ENCODE measurements around the gene ABCA1.

The ABCA1 gene

DNA sequence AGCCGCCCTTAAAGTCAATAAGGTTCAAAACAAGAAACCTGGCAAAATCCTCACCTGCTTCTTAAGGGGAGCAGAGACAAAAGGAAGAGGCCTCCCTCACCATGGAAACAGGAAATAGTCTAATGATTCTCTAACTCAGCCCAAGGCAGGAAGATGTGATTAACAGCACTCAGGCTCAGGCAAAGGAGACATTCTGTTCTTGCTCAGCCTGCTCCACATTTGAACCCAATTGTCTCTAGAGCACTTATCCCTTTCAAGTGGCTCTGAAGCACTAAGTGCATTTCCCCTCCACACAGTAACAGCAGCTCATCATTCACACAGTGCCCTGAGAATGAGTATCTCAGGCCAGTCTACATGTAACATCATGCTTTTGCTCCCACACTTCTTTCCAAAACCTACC is 91.7 kb downstream of the ABCA1 start:
- no peaks in the 10 kb centered on the region for H3K9me3 ChIP-seq (ENCODE audit: control insufficient read depth, low read length)
- H3K79me2 ChIP-seq: no peaks in the 10 kb centered on the region
- no peaks in the 10 kb centered on the region for H3K4me1 ChIP-seq
- TF ChIP-seq, protein P1, sequence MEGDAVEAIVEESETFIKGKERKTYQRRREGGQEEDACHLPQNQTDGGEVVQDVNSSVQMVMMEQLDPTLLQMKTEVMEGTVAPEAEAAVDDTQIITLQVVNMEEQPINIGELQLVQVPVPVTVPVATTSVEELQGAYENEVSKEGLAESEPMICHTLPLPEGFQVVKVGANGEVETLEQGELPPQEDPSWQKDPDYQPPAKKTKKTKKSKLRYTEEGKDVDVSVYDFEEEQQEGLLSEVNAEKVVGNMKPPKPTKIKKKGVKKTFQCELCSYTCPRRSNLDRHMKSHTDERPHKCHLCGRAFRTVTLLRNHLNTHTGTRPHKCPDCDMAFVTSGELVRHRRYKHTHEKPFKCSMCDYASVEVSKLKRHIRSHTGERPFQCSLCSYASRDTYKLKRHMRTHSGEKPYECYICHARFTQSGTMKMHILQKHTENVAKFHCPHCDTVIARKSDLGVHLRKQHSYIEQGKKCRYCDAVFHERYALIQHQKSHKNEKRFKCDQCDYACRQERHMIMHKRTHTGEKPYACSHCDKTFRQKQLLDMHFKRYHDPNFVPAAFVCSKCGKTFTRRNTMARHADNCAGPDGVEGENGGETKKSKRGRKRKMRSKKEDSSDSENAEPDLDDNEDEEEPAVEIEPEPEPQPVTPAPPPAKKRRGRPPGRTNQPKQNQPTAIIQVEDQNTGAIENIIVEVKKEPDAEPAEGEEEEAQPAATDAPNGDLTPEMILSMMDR (IDR thresholded peaks at IDR 0.05): no peak
- no peak overlapping the region for H3K4me3 ChIP-seq (ENCODE audit: low read depth, low read length)
- no peak overlapping the region for H3K4me2 ChIP-seq (ENCODE audit: low read length)
- no peaks in the 10 kb centered on the region for H3K27me3 ChIP-seq (ENCODE audit: control insufficient read depth, insufficient read depth, low read length)
- no peak overlapping the region for H3K9ac ChIP-seq
- no peaks in the 10 kb centered on the region for H3K36me3 ChIP-seq (ENCODE audit: control insufficient read depth, insufficient read depth, low read length)
- H2AFZ ChIP-seq: no peak overlapping the region
- H3K27ac ChIP-seq: no peak overlapping the region

DNA sequence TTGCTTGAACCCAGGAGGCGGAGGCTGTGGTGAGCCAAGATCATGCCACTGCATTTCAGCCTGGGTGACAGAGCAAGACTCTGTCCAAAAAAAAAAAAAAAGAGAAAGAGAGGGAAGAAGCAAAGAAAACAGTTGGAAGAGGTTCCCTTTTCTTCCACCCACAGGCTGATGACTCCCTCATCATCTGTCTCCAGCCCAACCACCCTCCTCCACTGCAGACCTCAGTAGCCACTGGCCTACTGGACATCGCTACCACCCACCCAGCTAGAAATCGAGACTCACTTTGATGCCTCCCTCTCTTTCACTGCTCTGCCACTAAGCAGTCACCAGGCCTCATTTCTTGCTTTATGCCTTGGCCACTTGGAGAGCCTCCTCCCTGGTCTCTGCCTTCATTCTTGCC is 92.8 kb downstream of the ABCA1 start:
- H3K79me2 ChIP-seq: no peaks in the 10 kb centered on the region
- H3K4me1 ChIP-seq: no peaks in the 10 kb centered on the region
- no peaks in the 10 kb centered on the region for H3K36me3 ChIP-seq (ENCODE audit: control insufficient read depth, insufficient read depth, low read length)
- no peak overlapping the region for H3K4me2 ChIP-seq (ENCODE audit: low read length)
- H3K27ac ChIP-seq: no peak overlapping the region
- no peaks in the 10 kb centered on the region for H3K9me3 ChIP-seq (ENCODE audit: control insufficient read depth, low read length)
- no peak overlapping the region for H2AFZ ChIP-seq
- H3K27me3 ChIP-seq (ENCODE audit: control insufficient read depth, insufficient read depth, low read length): no peaks in the 10 kb centered on the region
- TF ChIP-seq, protein P1 (IDR thresholded peaks at IDR 0.05): no peak
- H3K9ac ChIP-seq: no peak overlapping the region
- no peak overlapping the region for H3K4me3 ChIP-seq (ENCODE audit: low read depth, low read length)

DNA sequence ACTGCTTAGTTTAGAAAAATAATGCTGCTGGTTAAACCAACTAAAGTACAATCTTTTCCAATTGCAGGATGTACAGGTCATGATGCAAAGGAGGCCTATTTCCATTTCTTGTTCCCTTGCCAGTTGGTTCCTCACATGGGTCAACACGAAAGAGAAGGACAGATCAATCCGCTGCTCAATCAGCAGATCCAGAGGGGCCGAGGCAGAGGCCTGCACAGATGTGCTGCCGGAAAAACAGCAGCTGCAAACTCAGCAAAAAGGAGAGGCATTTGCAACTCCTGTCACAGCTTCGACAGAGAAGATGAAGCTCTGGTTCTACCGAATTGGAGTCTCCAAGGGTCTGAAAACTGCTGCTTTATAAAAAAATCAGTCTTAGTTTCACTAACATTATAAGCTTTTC is 94.3 kb downstream of the ABCA1 start:
- H3K4me1 ChIP-seq: no peaks in the 10 kb centered on the region
- no peak overlapping the region for H3K9ac ChIP-seq

DNA sequence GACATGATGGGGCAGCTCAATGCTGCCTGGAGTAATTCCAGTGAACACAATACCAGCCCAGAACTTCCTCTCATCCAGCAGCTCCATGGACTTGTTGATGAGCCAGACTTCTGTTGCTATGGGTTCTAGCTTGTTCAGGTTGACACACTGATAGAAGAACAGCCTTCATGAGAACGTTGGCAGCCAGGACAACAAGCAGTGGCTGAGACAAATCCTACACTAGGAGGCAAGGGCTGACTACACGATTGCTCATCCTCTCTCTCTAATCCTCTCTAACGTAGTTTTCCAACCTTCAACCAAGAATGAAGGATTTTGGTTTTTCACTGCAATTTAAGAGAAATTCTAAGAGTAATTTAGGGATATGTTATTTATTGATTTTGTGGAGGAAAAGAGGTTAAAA is 96.3 kb downstream of the ABCA1 start:
- TF ChIP-seq, protein P1 (IDR thresholded peaks at IDR 0.05): no peak
- Histone ChIP-seq H3K4me3 (ENCODE audit: low read depth, low read length) (no peak overlapping the region), H3K36me3 (ENCODE audit: control insufficient read depth, insufficient read depth, low read length) (no peaks in the 10 kb centered on the region), H3K27ac (no peak overlapping the region), H3K4me1 (no peaks in the 10 kb centered on the region), H3K9me3 (ENCODE audit: control insufficient read depth, low read length) (no peaks in the 10 kb centered on the region), H3K79me2 (no peaks in the 10 kb centered on the region), H3K4me2 (ENCODE audit: low read length) (no peak overlapping the region), H2AFZ (no peak overlapping the region), H3K27me3 (ENCODE audit: control insufficient read depth, insufficient read depth, low read length) (no peaks in the 10 kb centered on the region), H3K9ac (no peak overlapping the region)

More for the DNA sequence above, 94.3 kb downstream of the ABCA1 start:
- Histone ChIP-seq H2AFZ (no peak overlapping the region), H3K9me3 (ENCODE audit: control insufficient read depth, low read length) (no peaks in the 10 kb centered on the region), H3K79me2 (no peaks in the 10 kb centered on the region), H3K27ac (no peak overlapping the region), H3K27me3 (ENCODE audit: control insufficient read depth, insufficient read depth, low read length) (no peaks in the 10 kb centered on the region), H3K4me3 (ENCODE audit: low read depth, low read length) (no peak overlapping the region), H3K4me2 (ENCODE audit: low read length) (no peak overlapping the region), H3K36me3 (ENCODE audit: control insufficient read depth, insufficient read depth, low read length) (no peaks in the 10 kb centered on the region)
- TF ChIP-seq, protein P1 (IDR thresholded peaks at IDR 0.05): no peak

DNA sequence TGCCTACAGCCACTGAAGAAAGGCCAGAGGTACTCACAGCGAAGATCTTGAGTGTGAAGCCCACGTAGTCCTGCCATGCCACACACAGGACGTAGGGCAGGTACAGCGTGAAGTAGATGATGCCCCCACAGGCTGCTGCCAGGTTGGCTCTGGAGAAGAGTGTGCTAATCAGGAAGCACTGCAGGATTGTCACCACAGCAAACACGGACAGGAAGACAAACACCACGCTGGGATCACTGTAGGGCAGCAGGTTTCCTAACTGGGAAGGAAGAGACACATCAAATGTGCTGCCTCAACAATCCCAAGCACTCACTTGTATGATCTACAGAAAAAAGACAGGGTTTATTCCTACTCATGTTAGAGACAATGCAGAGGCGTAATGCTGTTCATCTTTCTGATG is 101.0 kb downstream of the ABCA1 start:
- no peak overlapping the region for H3K4me2 ChIP-seq (ENCODE audit: low read length)
- H3K36me3 ChIP-seq (ENCODE audit: control insufficient read depth, insufficient read depth, low read length): no peaks in the 10 kb centered on the region
- H3K79me2 ChIP-seq: no peaks in the 10 kb centered on the region
- H3K4me3 ChIP-seq (ENCODE audit: low read depth, low read length): no peak overlapping the region
- H3K27me3 ChIP-seq (ENCODE audit: control insufficient read depth, insufficient read depth, low read length): no peaks in the 10 kb centered on the region
- H3K27ac ChIP-seq: no peak overlapping the region
- H3K9ac ChIP-seq: no peak overlapping the region
- H3K4me1 ChIP-seq: no peaks in the 10 kb centered on the region
- TF ChIP-seq, protein P1 (IDR thresholded peaks at IDR 0.05): no peak
- H3K9me3 ChIP-seq (ENCODE audit: control insufficient read depth, low read length): no peaks in the 10 kb centered on the region
- no peak overlapping the region for H2AFZ ChIP-seq
